ENCODE measurements around the gene MUL1. TPM values are rescaled to one million over a fixed set of nuclear protein-coding genes. Genes with fewer than 3 reads are reported as not detected.

Gene MUL1
- total and polyA plus RNA-seq, 2 of the 8 experiments (the other 6 are each of a cell fraction or from before 2014, with no cell fraction given), result 16.4 to 20.8 TPM

GRCh38 chr1:20476265-20477038 is 31.5 kb downstream of the MUL1 start (continued):
- peak; percentile 95 for TF ChIP-seq TBP (IDR thresholded peaks at IDR 0.05; ENCODE audit: low read depth, low read length)
- TF ChIP-seq, protein P1, sequence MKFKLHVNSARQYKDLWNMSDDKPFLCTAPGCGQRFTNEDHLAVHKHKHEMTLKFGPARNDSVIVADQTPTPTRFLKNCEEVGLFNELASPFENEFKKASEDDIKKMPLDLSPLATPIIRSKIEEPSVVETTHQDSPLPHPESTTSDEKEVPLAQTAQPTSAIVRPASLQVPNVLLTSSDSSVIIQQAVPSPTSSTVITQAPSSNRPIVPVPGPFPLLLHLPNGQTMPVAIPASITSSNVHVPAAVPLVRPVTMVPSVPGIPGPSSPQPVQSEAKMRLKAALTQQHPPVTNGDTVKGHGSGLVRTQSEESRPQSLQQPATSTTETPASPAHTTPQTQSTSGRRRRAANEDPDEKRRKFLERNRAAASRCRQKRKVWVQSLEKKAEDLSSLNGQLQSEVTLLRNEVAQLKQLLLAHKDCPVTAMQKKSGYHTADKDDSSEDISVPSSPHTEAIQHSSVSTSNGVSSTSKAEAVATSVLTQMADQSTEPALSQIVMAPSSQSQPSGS (IDR thresholded peaks at IDR 0.05; ENCODE audit: low read length), result 0 out of 2 replicates have a peak, but pooled peaks have one; percentile 38
- 0 out of 2 replicates have a peak, but pooled peaks have one; percentile 15 for TF ChIP-seq PHF8 (conservative IDR thresholded peaks at IDR 0.05; ENCODE audit: low read depth, low read length)
